Measurements from ENCODE around the gene FUT3.
"Not testable (repeated sequence)": the region's sequence is repeated elsewhere in the genome, so short reads cannot be mapped to it uniquely, and the experiment has no call there.

Gene FUT3

GRCh38 chr19:5851302-5851701 is at the start of gene FUT3:
Gene FUT3, minus strand, starts transcription at chr19:5851449.
- DNase-seq, result no peak
- intact Hi-C loops (cut with DNase I), result no loop called here

- DNase-seq, result no peak
- intact Hi-C loops (cut with DNase I), result loop anchor here (5.0 kb wide), 2 partner anchors 76 to 109 kb away; partner anchors contain the start of genes DUS3L and RANBP3
Observed at GRCh38 chr19:5900976-5901375, 49.7 kb upstream of the FUT3 start.

- intact Hi-C loops (cut with DNase I), result loop anchor here (5.0 kb wide), 2 partner anchors 77 to 108 kb away; partner anchors contain the start of genes DUS3L and RANBP3
- DNase-seq, result no peak
Observed at GRCh38 chr19:5899728-5900526, 48.7 kb upstream of the FUT3 start.

- no peak for DNase-seq
- intact Hi-C loops (cut with DNase I), result no loop called here
Observed at GRCh38 chr19:5897189-5897969, 46.1 kb upstream of the FUT3 start.

- intact Hi-C loops (cut with DNase I), result no loop called here
Observed at GRCh38 chr19:5896365-5897076, 45.3 kb upstream of the FUT3 start.

GRCh38 chr19:5895890-5896289 is 44.6 kb upstream of the FUT3 start:
- DNase-seq, result no peak
- intact Hi-C loops (cut with DNase I), result no loop called here

More at GRCh38 chr19:5896365-5897076, 45.3 kb upstream of the FUT3 start:
- no peak for DNase-seq

GRCh38 chr19:5895409-5895808 is 44.2 kb upstream of the FUT3 start:
- intact Hi-C loops (cut with DNase I), result no loop called here

GRCh38 chr19:5894704-5895349 is 43.6 kb upstream of the FUT3 start:
- intact Hi-C loops (cut with DNase I), result no loop called here
- DNase-seq, result no peak

More at GRCh38 chr19:5895409-5895808, 44.2 kb upstream of the FUT3 start:
- DNase-seq, result no peak

- intact Hi-C loops (cut with DNase I), result no loop called here
Observed at GRCh38 chr19:5893907-5894703, 42.9 kb upstream of the FUT3 start.

GRCh38 chr19:5893296-5893903 is 42.2 kb upstream of the FUT3 start:
- no peak for DNase-seq
- intact Hi-C loops (cut with DNase I), result no loop called here

More at GRCh38 chr19:5893907-5894703, 42.9 kb upstream of the FUT3 start:
- DNase-seq, result no peak

- no peak for DNase-seq
- intact Hi-C loops (cut with DNase I), result no loop called here
Observed at GRCh38 chr19:5892772-5893275, 41.6 kb upstream of the FUT3 start.

GRCh38 chr19:5891938-5892771 is 40.9 kb upstream of the FUT3 start:
- intact Hi-C loops (cut with DNase I), result no loop called here
- DNase-seq, result peak in 4 of 10 donors; percentile 25 to 74 (median 44)

GRCh38 chr19:5891572-5891937 is 40.3 kb upstream of the FUT3 start:
- intact Hi-C loops (cut with DNase I), result no loop called here
- DNase-seq, result no peak

GRCh38 chr19:5890099-5890498 is 38.9 kb upstream of the FUT3 start:
- no peak for DNase-seq
- intact Hi-C loops (cut with DNase I), result no loop called here

GRCh38 chr19:5889288-5889971 is 38.2 kb upstream of the FUT3 start:
- no peak for DNase-seq
- intact Hi-C loops (cut with DNase I), result no loop called here

GRCh38 chr19:5884065-5884811 is 33.0 kb upstream of the FUT3 start:
- DNase-seq; intact Hi-C loops (cut with DNase I): not testable (repeated sequence)

All from posterior cingulate gyrus (tissue), 11 donors.